ENCODE results near the gene NECTIN4. TPM values are rescaled to one million over a fixed set of nuclear protein-coding genes. Genes with fewer than 3 reads are reported as not detected.

Gene NECTIN4
- total RNA-seq, 1 experiment from 2014 or later: 8.8 TPM

GRCh38 chr1:161061419-161061818 is 27.9 kb downstream of the NECTIN4 start:
- TF ChIP-seq EZH2 (IDR thresholded peaks at IDR 0.05; ENCODE audit: low read depth): no peak
- TF ChIP-seq CTCF (conservative IDR thresholded peaks at IDR 0.05): no peak
- intact Hi-C loops (cut with micrococcal nuclease; ENCODE audit: unreplicated experiment): no loop called here
- H3F3A ChIP-seq (ENCODE audit: insufficient read depth, low read depth): no peaks in the 10 kb centered on the region
- no peaks in the 10 kb centered on the region for H3K9me2 ChIP-seq (ENCODE audit: insufficient read depth)
- no peaks in the 10 kb centered on the region for H3K4me1 ChIP-seq (replicated peaks; ENCODE audit: insufficient read depth)
- no peak overlapping the region for H3K4me2 ChIP-seq
- no TSS peak for BruUV-seq (replicated peaks)
- no peaks in the 10 kb centered on the region for H4K20me1 ChIP-seq (ENCODE audit: insufficient read depth)
- no peaks in the 10 kb centered on the region for H3K36me3 ChIP-seq (ENCODE audit: low read depth)
- H3K9me3 ChIP-seq (ENCODE audit: insufficient read depth, low read depth): no peaks in the 10 kb centered on the region
- no peaks in the 10 kb centered on the region for H3K79me2 ChIP-seq (ENCODE audit: low read depth)
- H3K27ac ChIP-seq: no peak overlapping the region
- no peak overlapping the region for H3K4me3 ChIP-seq
- H2AFZ ChIP-seq: no peak overlapping the region
- ChIA-PET CTCF (no interaction called here), POLR2A (ENCODE audit: unreplicated experiment) (no interaction called here)
- H3K27me3 ChIP-seq (ENCODE audit: insufficient read depth, low read depth): no peaks in the 10 kb centered on the region
- no peak for DNase-seq

DNA sequence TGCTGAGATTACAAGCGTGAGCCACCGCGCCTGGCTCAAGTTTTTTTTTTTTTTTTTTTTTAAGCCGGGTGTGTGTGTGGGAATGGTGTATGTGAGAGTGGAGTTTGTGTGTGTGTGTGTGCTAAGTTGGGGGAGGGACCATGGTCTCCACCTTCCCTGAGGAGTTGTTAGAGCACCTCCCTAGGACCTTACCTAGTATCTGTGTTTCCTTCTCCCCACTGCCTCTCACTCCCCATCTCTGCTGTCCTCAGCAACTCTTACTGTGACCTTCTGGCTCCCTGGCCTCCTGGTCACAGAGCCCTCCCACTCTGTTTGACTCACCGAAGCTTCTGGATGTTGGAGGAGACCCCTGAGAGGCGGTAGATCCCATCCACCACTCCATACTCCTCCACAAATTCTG is 30.1 kb downstream of the NECTIN4 start:
- H4K20me1 ChIP-seq (ENCODE audit: insufficient read depth): no peaks in the 10 kb centered on the region
- no peaks in the 10 kb centered on the region for H3K36me3 ChIP-seq (ENCODE audit: low read depth)
- CTCF ChIA-PET: no interaction called here
- no TSS peak for BruUV-seq (replicated peaks)
- no peak overlapping the region for H2AFZ ChIP-seq
- intact Hi-C loops (cut with micrococcal nuclease; ENCODE audit: unreplicated experiment): no loop called here
- DNase-seq: no peak
- no peaks in the 10 kb centered on the region for H3K4me1 ChIP-seq (replicated peaks; ENCODE audit: insufficient read depth)
- TF ChIP-seq EZH2 (IDR thresholded peaks at IDR 0.05; ENCODE audit: low read depth) (no peak), CTCF (conservative IDR thresholded peaks at IDR 0.05) (no peak)
- no peaks in the 10 kb centered on the region for H3K9me3 ChIP-seq (ENCODE audit: insufficient read depth, low read depth)
- POLR2A ChIA-PET (ENCODE audit: unreplicated experiment): no interaction called here
- no peaks in the 10 kb centered on the region for H3K9me2 ChIP-seq (ENCODE audit: insufficient read depth)
- no peak overlapping the region for H3K27ac ChIP-seq
- no peak overlapping the region for H3K4me2 ChIP-seq
- H3K4me3 ChIP-seq: no peak overlapping the region
- no peaks in the 10 kb centered on the region for H3K27me3 ChIP-seq (ENCODE audit: insufficient read depth, low read depth)
- H3K79me2 ChIP-seq (ENCODE audit: low read depth): no peaks in the 10 kb centered on the region
- no peaks in the 10 kb centered on the region for H3F3A ChIP-seq (ENCODE audit: insufficient read depth, low read depth)

- no peak overlapping the region for H3K4me2 ChIP-seq
- no peaks in the 10 kb centered on the region for H4K20me1 ChIP-seq (ENCODE audit: insufficient read depth)
- ChIA-PET CTCF (no interaction called here), POLR2A (ENCODE audit: unreplicated experiment) (interaction anchor here (0.9 kb wide), 1 partner anchor 65 kb away, joined by 3 read pairs; no protein-coding TSS in a partner anchor)
- no peak overlapping the region for H2AFZ ChIP-seq
- TF ChIP-seq CTCF (conservative IDR thresholded peaks at IDR 0.05) (peak; percentile 35; the same call in 1 of the 2 replicates), EZH2 (IDR thresholded peaks at IDR 0.05; ENCODE audit: low read depth) (no peak)
- no peaks in the 10 kb centered on the region for H3K4me1 ChIP-seq (replicated peaks; ENCODE audit: insufficient read depth)
- BruUV-seq (replicated peaks): no TSS peak
- no peaks in the 10 kb centered on the region for H3K79me2 ChIP-seq (ENCODE audit: low read depth)
- H3K9me2 ChIP-seq (ENCODE audit: insufficient read depth): no peaks in the 10 kb centered on the region
- intact Hi-C loops (cut with micrococcal nuclease; ENCODE audit: unreplicated experiment): no loop called here
- no peaks in the 10 kb centered on the region for H3K9me3 ChIP-seq (ENCODE audit: insufficient read depth, low read depth)
- H3K27me3 ChIP-seq (ENCODE audit: insufficient read depth, low read depth): no peaks in the 10 kb centered on the region
- no peaks in the 10 kb centered on the region for H3F3A ChIP-seq (ENCODE audit: insufficient read depth, low read depth)
- no peak overlapping the region for H3K27ac ChIP-seq
- DNase-seq: no peak
- no peaks in the 10 kb centered on the region for H3K36me3 ChIP-seq (ENCODE audit: low read depth)
- no peak overlapping the region for H3K4me3 ChIP-seq
Measured at GRCh38 chr1:161054805-161055204, 34.6 kb downstream of the NECTIN4 start.
